ENCODE data around the gene FEV. TPM values are rescaled to one million over a fixed set of nuclear protein-coding genes. Genes with fewer than 3 reads are reported as not detected.

FEV gene
- polyA plus RNA-seq, 1 donor (not counting 4 experiments of a cell fraction or from before 2014, with no cell fraction given): not detected

DNA sequence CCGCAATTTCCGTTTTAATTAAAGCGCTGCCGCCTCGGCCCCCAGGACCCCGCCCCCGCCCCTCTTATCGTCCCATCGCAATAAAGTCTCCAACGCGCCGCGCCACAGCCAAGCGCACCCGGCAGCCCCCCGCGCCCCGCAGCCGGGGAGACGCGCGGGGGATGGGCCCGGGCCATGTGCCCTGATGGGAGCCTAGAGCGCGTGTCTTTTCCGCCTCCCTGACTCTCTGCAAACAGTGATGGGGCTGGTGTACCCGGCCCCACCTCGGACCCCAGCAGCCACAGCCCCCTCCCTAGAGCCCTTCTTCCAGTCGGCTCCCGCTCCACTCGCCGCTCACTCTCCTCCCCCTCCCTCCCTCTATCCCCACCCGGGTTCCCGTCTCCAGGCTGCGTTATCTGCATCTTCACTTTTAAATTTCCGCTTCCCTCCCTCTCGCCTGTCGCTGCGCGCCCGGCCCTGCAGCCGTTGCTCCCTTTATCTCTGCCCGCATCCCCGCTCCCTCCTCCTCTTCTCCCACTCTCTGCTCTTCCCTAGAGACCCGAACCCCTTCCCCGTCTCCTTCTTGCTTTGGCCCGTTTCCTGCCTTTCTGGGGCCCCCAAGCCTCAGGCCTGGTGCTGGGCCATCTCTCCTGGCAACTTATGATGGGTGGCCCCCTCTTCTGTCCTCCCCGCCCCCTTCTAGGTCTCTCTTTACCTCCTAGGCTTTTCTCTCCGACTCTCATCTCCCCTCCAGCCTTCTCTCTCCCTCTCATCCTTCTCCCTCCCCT lies 524 bp upstream of the FEV start:
- Histone ChIP-seq H2AFZ (ENCODE audit: control insufficient read depth, low read length) (no peak overlapping the region), H3K4me3 (ENCODE audit: control insufficient read depth in 2 of 3, extremely low read depth in 1 of 3, insufficient read depth in 2 of 3, low read depth in 1 of 3, low read length in 3 of 3) (no peak overlapping the region), H3K9me3 (ENCODE audit: control insufficient read depth, low read depth, low read length) (no peaks in the 10 kb centered on the region), H3K9ac (ENCODE audit: control insufficient read depth, extremely low read depth, insufficient read depth, low read length) (no peak overlapping the region), H3K36me3 (ENCODE audit: control insufficient read depth in 2 of 2, extremely low read depth in 1 of 2, insufficient read depth in 2 of 2, low read length in 2 of 2) (no peaks in the 10 kb centered on the region), H3K79me2 (ENCODE audit: control insufficient read depth, insufficient read depth, low read length) (no peaks in the 10 kb centered on the region), H3K27me3 (ENCODE audit: control insufficient read depth, extremely low read depth, insufficient read depth, low read length) (peaks cover 99% of the 10 kb centered on the region), H3K4me2 (ENCODE audit: control insufficient read depth, extremely low read depth, insufficient read depth, low read depth, low read length) (no peak overlapping the region), H4K20me1 (ENCODE audit: control insufficient read depth, extremely low read depth, insufficient read depth, low read length) (no peaks in the 10 kb centered on the region), H3K27ac (ENCODE audit: control insufficient read depth, insufficient read depth, low read length) (no peak overlapping the region), H3K9me1 (ENCODE audit: control insufficient read depth, extremely low read depth, insufficient read depth, low read length) (no peaks in the 10 kb centered on the region), H3K4me1 (ENCODE audit: control insufficient read depth, extremely low read depth, insufficient read depth, low read length) (peaks cover 4% of the 10 kb centered on the region)
- no peak for DNase-seq (ENCODE audit: low read depth, low spot score)
- FAIRE-seq: no peak
- TF ChIP-seq EZH2 (IDR thresholded peaks at IDR 0.05; ENCODE audit: low read length) (peak; percentile 94), CTCF (optimal IDR thresholded peaks at IDR 0.05 in 1 of 3, IDR thresholded peaks at IDR 0.05 in 1 of 3, conservative IDR thresholded peaks at IDR 0.05 in 1 of 3; ENCODE audit: extremely low read depth in 1 of 3, insufficient read depth in 2 of 3, low read length in 3 of 3) (no peak)
- dilution Hi-C loops (cut with MboI; ENCODE audit: extremely low pct_ligation_motif_present, low sequenced_read_pairs): no loop called here

- DNase-seq (ENCODE audit: low read depth, low spot score) (no peak), FAIRE-seq (no peak)
- Histone ChIP-seq H4K20me1 (ENCODE audit: control insufficient read depth, extremely low read depth, insufficient read depth, low read length) (no peaks in the 10 kb centered on the region), H3K79me2 (ENCODE audit: control insufficient read depth, insufficient read depth, low read length) (no peaks in the 10 kb centered on the region), H3K36me3 (ENCODE audit: control insufficient read depth in 2 of 2, extremely low read depth in 1 of 2, insufficient read depth in 2 of 2, low read length in 2 of 2) (no peaks in the 10 kb centered on the region), H3K4me1 (ENCODE audit: control insufficient read depth, extremely low read depth, insufficient read depth, low read length) (peaks cover 4% of the 10 kb centered on the region), H3K9me1 (ENCODE audit: control insufficient read depth, extremely low read depth, insufficient read depth, low read length) (no peaks in the 10 kb centered on the region), H3K9me3 (ENCODE audit: control insufficient read depth, low read depth, low read length) (no peaks in the 10 kb centered on the region), H3K27ac (ENCODE audit: control insufficient read depth, insufficient read depth, low read length) (no peak overlapping the region), H3K27me3 (ENCODE audit: control insufficient read depth, extremely low read depth, insufficient read depth, low read length) (peaks cover 93% of the 10 kb centered on the region), H3K4me3 (ENCODE audit: control insufficient read depth in 2 of 3, extremely low read depth in 1 of 3, insufficient read depth in 2 of 3, low read depth in 1 of 3, low read length in 3 of 3) (no peak overlapping the region), H3K9ac (ENCODE audit: control insufficient read depth, extremely low read depth, insufficient read depth, low read length) (no peak overlapping the region), H3K4me2 (ENCODE audit: control insufficient read depth, extremely low read depth, insufficient read depth, low read depth, low read length) (no peak overlapping the region), H2AFZ (ENCODE audit: control insufficient read depth, low read length) (no peak overlapping the region)
- dilution Hi-C loops (cut with MboI; ENCODE audit: extremely low pct_ligation_motif_present, low sequenced_read_pairs): no loop called here
- TF ChIP-seq EZH2 (IDR thresholded peaks at IDR 0.05; ENCODE audit: low read length) (peak; percentile 100), CTCF (optimal IDR thresholded peaks at IDR 0.05 in 1 of 3, IDR thresholded peaks at IDR 0.05 in 1 of 3, conservative IDR thresholded peaks at IDR 0.05 in 1 of 3; ENCODE audit: extremely low read depth in 1 of 3, insufficient read depth in 2 of 3, low read length in 3 of 3) (no peak)
Measured at GRCh38 chr2:218984239-218985020, 554 bp downstream of the FEV start.

Measured in keratinocyte (primary cell).